GM23248 (cell line): Measurements from ENCODE around the gene PF4V1.
"Not testable (repeated sequence)": the region's sequence is repeated elsewhere in the genome, so short reads cannot be mapped to it uniquely, and the experiment has no call there.

Experiments used
- EZH2 ChIP-seq: fragments of 200-600 bp; sonication (generic); IDR thresholded peaks from 2 replicates; pipeline ENCODE4 v1.6.1; 2018; ENCODE audit warnings: antibody characterized with exemption, mild to moderate bottlenecking; ENCODE audit not compliant: insufficient read depth, poor library complexity, severe bottlenecking
- EZH2phosphoT487 ChIP-seq: fragments of 200-600 bp; sonication (generic); IDR thresholded peaks from 2 replicates; pipeline ENCODE4 v1.6.1; 2018; ENCODE audit warnings: antibody characterized with exemption, moderate library complexity, mild to moderate bottlenecking, low read depth; ENCODE audit not compliant: insufficient read depth

- not testable (repeated sequence) for TF ChIP-seq EZH2, EZH2phosphoT487
These were observed 46.2 kb downstream of the PF4V1 start for GRCh38 chr4:73899338-73899737.
